GM12875 (cell line): ENCODE results near the gene POLRMT.

Experiments
- H3K4me3 ChIP-seq: one replicate; pipeline ENCODE4 v1.5.1; 2011; ENCODE audit warnings: low read depth, low read length, control low read depth
- TF ChIP-seq, protein P1 (sequence below): IDR thresholded peaks from 2 replicates; pipeline ENCODE4 v1.5.1; 2011; ENCODE audit warnings: low read depth, mild to moderate bottlenecking, control low read depth, inconsistent platforms, low read length, moderate library complexity, borderline replicate concordance; ENCODE audit not compliant: insufficient read depth

The POLRMT gene

DNA sequence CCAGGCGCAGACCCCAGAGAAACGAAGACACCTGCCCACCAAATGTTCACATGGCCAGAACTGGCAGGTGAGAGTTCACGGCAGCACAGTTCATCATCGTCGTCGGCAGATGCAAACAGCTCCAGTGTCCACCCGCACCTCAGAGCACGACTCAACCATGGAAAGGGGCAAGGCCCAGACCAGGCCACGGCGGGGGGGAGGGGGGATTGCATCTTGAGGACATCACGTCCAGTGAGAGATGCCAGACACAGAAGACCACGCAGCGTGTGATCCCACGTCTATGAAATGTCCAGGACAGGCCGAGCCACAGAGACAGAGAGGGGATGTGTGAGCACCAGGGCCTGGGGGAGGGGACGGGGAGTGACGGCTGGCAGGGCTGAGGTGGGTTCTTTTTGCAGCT is 22.4 kb upstream of the POLRMT start:
- no peak overlapping the region for H3K4me3 ChIP-seq
- TF ChIP-seq, protein P1, sequence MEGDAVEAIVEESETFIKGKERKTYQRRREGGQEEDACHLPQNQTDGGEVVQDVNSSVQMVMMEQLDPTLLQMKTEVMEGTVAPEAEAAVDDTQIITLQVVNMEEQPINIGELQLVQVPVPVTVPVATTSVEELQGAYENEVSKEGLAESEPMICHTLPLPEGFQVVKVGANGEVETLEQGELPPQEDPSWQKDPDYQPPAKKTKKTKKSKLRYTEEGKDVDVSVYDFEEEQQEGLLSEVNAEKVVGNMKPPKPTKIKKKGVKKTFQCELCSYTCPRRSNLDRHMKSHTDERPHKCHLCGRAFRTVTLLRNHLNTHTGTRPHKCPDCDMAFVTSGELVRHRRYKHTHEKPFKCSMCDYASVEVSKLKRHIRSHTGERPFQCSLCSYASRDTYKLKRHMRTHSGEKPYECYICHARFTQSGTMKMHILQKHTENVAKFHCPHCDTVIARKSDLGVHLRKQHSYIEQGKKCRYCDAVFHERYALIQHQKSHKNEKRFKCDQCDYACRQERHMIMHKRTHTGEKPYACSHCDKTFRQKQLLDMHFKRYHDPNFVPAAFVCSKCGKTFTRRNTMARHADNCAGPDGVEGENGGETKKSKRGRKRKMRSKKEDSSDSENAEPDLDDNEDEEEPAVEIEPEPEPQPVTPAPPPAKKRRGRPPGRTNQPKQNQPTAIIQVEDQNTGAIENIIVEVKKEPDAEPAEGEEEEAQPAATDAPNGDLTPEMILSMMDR = no peak

DNA sequence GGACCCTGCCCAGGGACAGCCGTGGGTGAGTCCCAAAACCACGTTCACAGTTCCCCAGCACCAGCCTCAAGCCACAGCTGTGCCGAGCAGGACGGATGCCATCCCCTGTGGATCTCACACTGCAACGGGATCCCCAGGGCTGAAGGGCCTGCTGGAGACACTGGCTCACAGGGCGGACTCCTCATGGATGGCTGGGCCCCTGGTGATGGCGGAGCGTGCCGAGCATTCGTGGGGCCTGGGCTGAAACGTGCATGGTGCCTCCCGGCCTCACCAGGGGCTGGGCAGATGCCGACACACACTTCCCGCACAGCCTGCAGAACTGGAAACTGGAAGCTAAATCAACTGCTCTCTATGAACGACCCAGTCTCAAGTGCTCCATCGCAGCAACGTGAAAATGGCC is 20.1 kb upstream of the POLRMT start:
- TF ChIP-seq, protein P1 = no peak
- H3K4me3 ChIP-seq = no peak overlapping the region

GRCh38 chr19:652467-653389 is 19.4 kb upstream of the POLRMT start:
- H3K4me3 ChIP-seq = no peak overlapping the region

DNA sequence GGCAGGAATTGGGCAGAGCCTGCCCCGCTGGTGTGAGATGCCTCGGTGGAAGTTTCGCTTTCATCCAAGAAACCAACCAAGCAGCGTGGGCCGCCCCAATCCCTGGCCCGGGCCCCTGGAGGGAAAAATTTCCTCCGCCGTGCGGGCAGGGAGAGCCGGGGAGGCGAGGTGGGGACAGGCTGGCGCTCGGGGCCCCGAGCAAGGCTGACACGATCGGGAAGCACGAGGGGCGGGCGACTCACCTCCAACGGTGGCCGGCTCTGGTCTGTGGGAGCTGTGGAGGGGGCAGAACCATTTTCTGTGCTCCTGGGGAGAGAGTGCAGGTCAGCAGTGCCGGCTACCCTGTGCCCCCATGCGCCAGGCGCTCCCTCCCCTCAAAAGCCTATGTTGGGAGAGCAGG is 18.7 kb upstream of the POLRMT start:
- TF ChIP-seq, protein P1 = no peak
- H3K4me3 ChIP-seq = no peak overlapping the region

More at GRCh38 chr19:652467-653389, 19.4 kb upstream of the POLRMT start:
- TF ChIP-seq, protein P1 = no peak

GRCh38 chr19:651114-651818 is 17.9 kb upstream of the POLRMT start:
- TF ChIP-seq, protein P1 = no peak
- H3K4me3 ChIP-seq = no peak overlapping the region

GRCh38 chr19:650121-650520 is 16.8 kb upstream of the POLRMT start:
- no peak overlapping the region for H3K4me3 ChIP-seq
- TF ChIP-seq, protein P1 = no peak
